Ectodermal cell (in vitro differentiated cells): ENCODE data around the gene TRPM6. TPM values are rescaled to one million over a fixed set of nuclear protein-coding genes. Genes with fewer than 3 reads are reported as not detected.
"Not testable (repeated sequence)": the region's sequence is repeated elsewhere in the genome, so short reads cannot be mapped to it uniquely, and the experiment has no call there.

Experiments
- H3K27ac ChIP-seq: 2 replicates; pipeline ENCODE4 v1.7.0; 2013; ENCODE audit warnings: mild to moderate bottlenecking, low read depth, low read length; ENCODE audit not compliant: insufficient read depth, poor library complexity, severe bottlenecking
- H3K27me3 ChIP-seq: 2 replicates; pipeline ENCODE4 v1.7.0; 2013; ENCODE audit warnings: mild to moderate bottlenecking, low read length; ENCODE audit not compliant: insufficient read depth, control insufficient read depth, poor library complexity, severe bottlenecking
- H3K36me3 ChIP-seq: one replicate; pipeline ENCODE4 v1.7.0; 2013; ENCODE audit warnings: low read length; ENCODE audit not compliant: control insufficient read depth, insufficient read depth
- H3K4me1 ChIP-seq: one replicate; pipeline ENCODE4 v1.7.0; 2013; ENCODE audit warnings: low read length; ENCODE audit not compliant: control insufficient read depth, insufficient read depth
- H3K4me3 ChIP-seq: 2 replicates; pipeline ENCODE4 v1.7.0; 2013; ENCODE audit warnings: low read depth, low read length, control low read depth; ENCODE audit not compliant: insufficient read depth
- H3K9me3 ChIP-seq: 2 replicates; pipeline ENCODE4 v1.7.0; 2013; ENCODE audit warnings: mild to moderate bottlenecking, low read length, moderate library complexity; ENCODE audit not compliant: control insufficient read depth
- WGBS, 2 experiments: methylation state at CpG; one replicate each; pipeline ENCODE4 v1.1.7; 2013; ENCODE audit warnings: missing lambda C conversion rate in 2 of 2; 5-methylcytosine and 5-hydroxymethylcytosine counted together
- polyA plus RNA-seq, 4 experiments: library from polyadenylated mRNA; stranded (reverse); fragments of 50-300 nt; gene quantifications; one replicate each; pipeline ENCODE4 v1.2.3, GENCODE V29; 2013

The TRPM6 gene, protein sequence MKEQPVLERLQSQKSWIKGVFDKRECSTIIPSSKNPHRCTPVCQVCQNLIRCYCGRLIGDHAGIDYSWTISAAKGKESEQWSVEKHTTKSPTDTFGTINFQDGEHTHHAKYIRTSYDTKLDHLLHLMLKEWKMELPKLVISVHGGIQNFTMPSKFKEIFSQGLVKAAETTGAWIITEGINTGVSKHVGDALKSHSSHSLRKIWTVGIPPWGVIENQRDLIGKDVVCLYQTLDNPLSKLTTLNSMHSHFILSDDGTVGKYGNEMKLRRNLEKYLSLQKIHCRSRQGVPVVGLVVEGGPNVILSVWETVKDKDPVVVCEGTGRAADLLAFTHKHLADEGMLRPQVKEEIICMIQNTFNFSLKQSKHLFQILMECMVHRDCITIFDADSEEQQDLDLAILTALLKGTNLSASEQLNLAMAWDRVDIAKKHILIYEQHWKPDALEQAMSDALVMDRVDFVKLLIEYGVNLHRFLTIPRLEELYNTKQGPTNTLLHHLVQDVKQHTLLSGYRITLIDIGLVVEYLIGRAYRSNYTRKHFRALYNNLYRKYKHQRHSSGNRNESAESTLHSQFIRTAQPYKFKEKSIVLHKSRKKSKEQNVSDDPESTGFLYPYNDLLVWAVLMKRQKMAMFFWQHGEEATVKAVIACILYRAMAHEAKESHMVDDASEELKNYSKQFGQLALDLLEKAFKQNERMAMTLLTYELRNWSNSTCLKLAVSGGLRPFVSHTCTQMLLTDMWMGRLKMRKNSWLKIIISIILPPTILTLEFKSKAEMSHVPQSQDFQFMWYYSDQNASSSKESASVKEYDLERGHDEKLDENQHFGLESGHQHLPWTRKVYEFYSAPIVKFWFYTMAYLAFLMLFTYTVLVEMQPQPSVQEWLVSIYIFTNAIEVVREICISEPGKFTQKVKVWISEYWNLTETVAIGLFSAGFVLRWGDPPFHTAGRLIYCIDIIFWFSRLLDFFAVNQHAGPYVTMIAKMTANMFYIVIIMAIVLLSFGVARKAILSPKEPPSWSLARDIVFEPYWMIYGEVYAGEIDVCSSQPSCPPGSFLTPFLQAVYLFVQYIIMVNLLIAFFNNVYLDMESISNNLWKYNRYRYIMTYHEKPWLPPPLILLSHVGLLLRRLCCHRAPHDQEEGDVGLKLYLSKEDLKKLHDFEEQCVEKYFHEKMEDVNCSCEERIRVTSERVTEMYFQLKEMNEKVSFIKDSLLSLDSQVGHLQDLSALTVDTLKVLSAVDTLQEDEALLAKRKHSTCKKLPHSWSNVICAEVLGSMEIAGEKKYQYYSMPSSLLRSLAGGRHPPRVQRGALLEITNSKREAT (N-terminal part only)
- not detected for polyA plus RNA-seq (2013, experiment 1 of 4)
- 0.04 TPM for polyA plus RNA-seq (2013, experiment 2 of 4)
- polyA plus RNA-seq (2013, experiment 3 of 4) = 0.05 TPM
- polyA plus RNA-seq (2013, experiment 4 of 4) = not detected

DNA sequence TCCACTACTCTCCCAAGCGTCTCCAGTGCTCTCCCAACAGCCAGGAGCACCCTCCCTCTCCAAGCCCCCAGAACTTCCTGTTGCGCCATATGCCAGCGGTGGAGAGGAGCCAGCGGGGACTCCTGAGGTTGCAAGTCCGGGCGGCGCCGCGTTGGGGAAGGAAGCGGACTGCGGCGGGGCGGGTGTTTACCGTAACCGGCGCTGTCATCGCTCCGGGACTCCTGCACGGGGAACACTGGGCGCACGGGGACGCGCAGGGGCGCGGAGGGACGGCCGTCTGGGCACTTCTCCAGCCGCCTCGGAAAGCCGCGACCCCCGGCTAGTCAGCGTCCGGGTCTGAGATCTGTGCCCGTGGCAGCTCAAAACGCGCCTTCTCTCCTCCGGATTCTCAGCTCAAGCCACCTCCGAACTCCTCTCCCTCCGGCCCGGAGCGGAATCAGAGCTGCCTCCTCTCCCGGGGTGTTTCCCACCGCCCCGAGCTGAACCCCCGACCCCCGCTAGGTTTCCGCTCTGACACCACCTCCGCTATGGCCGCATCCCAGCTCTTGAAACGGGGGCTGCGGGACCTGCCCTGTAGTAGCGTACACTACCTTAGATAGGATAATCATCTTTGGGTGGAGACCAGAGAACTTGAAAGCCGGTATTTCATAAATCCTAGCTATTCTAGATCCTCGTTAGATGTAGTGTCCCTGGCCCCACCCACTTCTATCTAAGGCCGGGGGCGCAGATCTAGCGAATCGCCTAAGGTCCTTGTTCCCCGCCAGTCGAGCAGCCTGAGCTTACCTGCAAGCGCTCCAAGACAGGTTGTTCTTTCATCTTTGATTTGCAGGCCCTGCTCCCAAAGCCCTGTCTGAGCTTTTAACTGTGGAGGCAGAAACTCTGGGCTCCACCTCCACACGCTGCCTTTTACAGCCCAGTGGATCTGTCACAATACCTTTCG lies at the start of gene TRPM6:
Gene TRPM6 (minus strand): TSS at position 881 of the 940 bp plus-strand sequence. CDS start 65 bp downstream, at position 816.
- Histone ChIP-seq H3K27ac (no peak within 1 kb of the TSS), H3K27me3 (peaks cover 28% of the 10 kb centered on the region), H3K4me3 (peak within 1 kb of the TSS; percentile 49), H3K4me1 (no peaks in the 10 kb centered on the region), H3K36me3 (no peaks in the 10 kb centered on the region), H3K9me3 (no peaks in the 10 kb centered on the region)
- 2% methylated on average over 64 of the region's 64 CpGs for WGBS, 2 experiments

DNA sequence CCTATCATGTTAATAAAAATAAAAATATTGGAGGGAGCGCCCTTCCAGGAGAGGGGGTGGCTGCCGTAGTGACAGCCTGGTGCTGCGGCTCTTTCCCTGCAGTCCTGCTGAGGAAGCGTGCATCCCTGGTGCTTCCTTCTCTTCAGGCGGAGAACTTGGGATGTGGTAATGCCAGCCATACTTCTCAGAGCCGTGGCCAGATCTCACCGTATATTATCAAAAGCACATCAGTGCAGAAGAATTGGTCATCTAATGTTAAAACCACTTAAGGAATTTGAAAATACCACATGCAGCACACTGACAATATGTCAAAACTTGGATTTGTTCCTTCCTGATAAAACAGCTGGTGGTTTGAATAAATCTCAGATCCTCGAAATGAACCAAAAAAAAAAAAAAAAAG lies 47.3 kb upstream of the TRPM6 start:
- no peaks in the 10 kb centered on the region for H3K4me1 ChIP-seq
- no peaks in the 10 kb centered on the region for H3K36me3 ChIP-seq
- no peaks in the 10 kb centered on the region for H3K9me3 ChIP-seq
- 91 to 96% methylated on average over 8 of the region's 8 CpGs for WGBS, 2 experiments
- H3K27me3 ChIP-seq = no peaks in the 10 kb centered on the region
- no peak overlapping the region for H3K4me3 ChIP-seq
- no peak overlapping the region for H3K27ac ChIP-seq

DNA sequence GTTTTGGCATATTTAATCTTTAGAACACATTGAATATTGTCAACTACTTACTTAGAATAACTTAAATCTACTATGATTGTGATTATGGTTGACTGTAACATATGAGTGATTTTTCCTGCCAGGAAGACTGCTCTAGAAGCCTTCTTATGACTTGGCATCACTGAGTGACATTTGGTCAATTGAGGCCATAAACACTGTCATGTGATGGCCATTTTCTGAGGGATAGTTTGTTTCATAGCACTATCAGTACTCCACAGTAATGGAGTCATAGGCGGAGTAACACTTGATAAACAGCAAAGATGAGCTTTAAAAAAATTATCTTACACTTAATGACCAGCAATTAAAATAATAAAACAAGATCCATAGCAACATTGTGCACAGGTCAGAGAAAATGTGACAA lies 34.0 kb upstream of the TRPM6 start:
- no peaks in the 10 kb centered on the region for H3K27me3 ChIP-seq
- H3K36me3 ChIP-seq = no peaks in the 10 kb centered on the region
- no peak overlapping the region for H3K4me3 ChIP-seq
- 86 to 93% methylated on average over 1 of the region's 1 CpG for WGBS, 2 experiments
- no peak overlapping the region for H3K27ac ChIP-seq
- no peaks in the 10 kb centered on the region for H3K4me1 ChIP-seq
- no peaks in the 10 kb centered on the region for H3K9me3 ChIP-seq

DNA sequence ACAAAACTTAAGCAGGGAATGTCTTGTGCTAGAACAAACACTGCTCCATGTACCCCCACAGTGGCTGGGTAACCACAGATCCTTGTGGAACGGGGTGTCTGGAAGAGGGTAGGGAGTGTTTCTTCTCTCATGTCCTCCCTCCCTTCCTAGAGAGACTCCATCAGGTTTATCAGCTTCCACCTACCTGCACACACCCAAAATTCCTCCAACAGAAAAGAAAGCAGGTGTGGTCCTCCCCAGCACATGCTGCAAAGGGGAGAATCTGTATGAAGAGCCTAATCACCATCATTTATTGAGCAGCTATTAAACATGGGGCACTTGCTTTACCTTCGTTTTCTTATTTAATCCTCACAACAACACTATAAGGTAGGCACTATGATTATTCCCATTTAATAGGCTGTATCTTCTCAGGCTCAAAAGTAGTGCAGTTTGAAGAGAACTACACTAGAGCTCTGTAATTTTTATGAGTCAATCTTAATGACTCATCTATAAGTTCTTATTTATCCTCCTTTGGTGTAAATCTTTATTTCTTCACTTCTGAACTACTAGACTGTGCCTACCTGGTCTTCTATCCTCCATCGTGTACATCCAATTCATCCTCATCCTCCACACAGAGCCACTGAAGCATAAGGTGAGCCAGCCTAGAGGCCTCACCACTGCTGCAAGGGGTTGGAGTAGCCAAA lies 33.4 kb upstream of the TRPM6 start:
- H3K27me3 ChIP-seq = no peaks in the 10 kb centered on the region
- WGBS, 2 experiments = 92 to 94% methylated on average over 2 to 3 of the region's 3 CpGs
- no peaks in the 10 kb centered on the region for H3K9me3 ChIP-seq
- no peaks in the 10 kb centered on the region for H3K4me1 ChIP-seq
- H3K4me3 ChIP-seq = no peak overlapping the region
- no peak overlapping the region for H3K27ac ChIP-seq
- H3K36me3 ChIP-seq = no peaks in the 10 kb centered on the region

DNA sequence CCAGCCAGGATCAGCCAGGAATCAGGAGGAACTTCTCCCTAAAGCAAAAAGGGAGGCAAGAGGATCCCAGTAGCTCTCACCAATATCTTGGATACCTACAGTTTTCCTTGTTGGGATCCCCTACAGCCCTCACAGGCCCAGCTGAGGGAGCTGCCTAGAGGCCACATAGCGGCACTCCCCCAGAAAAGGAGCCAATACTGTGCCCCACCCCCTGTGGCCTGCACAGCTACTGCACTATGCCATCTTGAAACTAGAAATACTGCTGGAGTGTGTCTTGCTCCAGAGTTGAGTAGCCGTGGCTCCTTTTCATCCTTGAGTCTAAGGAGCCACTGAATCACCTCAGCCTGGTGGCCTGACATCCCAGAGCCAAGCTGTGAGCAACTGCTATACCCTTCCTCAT lies 22.3 kb upstream of the TRPM6 start:
- Histone ChIP-seq H3K36me3 (no peaks in the 10 kb centered on the region), H3K27ac (no peak overlapping the region), H3K9me3 (peaks cover 2% of the 10 kb centered on the region), H3K4me3 (no peak overlapping the region), H3K27me3 (no peaks in the 10 kb centered on the region), H3K4me1 (no peaks in the 10 kb centered on the region)
- 89 to 95% methylated on average over 2 of the region's 2 CpGs for WGBS, 2 experiments

DNA sequence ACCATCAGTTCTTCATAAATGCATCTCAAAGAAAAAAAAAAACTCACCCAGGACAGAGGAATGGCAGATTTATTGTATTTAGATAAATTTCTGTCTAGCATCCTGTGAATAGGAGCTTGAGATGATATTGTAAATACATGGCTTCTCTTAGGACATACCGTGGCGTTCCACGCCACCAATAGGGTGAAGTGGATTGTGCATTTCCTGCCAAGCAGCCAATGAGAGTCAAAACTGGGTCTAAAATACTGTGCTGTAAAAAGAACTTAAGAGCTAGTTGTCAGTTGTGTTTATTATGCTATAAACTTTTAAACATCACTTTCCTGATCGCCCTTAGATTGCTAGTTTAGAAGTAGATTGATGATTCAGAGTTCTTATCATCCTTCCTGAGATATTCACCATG lies 20.9 kb upstream of the TRPM6 start:
- peaks cover 2% of the 10 kb centered on the region for H3K9me3 ChIP-seq
- no peaks in the 10 kb centered on the region for H3K36me3 ChIP-seq
- H3K4me1 ChIP-seq = no peaks in the 10 kb centered on the region
- H3K27ac ChIP-seq = no peak overlapping the region
- H3K4me3 ChIP-seq = no peak overlapping the region
- WGBS, 2 experiments = 91 to 97% methylated on average over 3 to 4 of the region's 4 CpGs
- no peaks in the 10 kb centered on the region for H3K27me3 ChIP-seq

DNA sequence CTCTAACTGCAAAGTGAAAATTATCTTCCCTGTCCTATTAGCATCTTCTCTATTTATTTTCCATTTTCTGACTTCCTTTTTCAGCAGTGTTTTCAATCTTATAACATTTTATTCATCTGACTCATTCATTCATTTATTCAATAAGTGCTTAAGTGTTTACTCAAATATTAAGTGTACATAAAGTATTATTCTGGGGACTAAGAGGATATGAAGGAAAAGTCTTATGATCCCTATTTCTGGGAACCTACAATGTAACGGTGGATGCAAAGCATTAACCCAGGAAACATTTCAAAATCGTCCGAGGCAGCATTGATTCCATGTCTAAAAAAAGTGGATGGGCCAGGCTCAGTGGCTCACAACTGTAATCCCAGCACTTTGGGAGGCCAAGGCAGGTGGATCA lies 19.4 kb upstream of the TRPM6 start:
- Histone ChIP-seq H3K4me3 (no peak overlapping the region), H3K27me3 (no peaks in the 10 kb centered on the region), H3K36me3 (no peaks in the 10 kb centered on the region), H3K4me1 (no peaks in the 10 kb centered on the region), H3K27ac (no peak overlapping the region), H3K9me3 (peaks cover 2% of the 10 kb centered on the region)
- 89 to 96% methylated on average over 3 of the region's 3 CpGs for WGBS, 2 experiments

DNA sequence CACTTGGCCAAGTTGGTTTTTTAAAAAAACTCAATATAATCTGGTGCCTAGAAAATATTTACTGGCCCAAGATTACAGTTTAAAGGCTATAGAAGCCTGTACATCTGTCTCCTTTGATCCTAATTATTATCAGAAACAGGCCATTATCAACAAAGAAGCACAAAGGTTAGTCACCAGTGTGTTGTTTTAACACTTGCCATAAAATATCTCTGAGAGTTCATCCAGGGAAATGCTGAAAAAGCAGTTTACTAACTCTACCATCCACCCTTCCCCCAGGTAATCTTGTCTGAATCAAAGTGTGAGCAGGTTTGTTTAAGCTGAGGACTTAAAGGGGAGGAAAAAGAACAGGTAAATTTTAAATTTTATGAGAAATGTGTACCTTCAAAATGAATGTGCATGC lies 13.3 kb upstream of the TRPM6 start:
- Histone ChIP-seq H3K27ac (no peak overlapping the region), H3K36me3 (no peaks in the 10 kb centered on the region), H3K9me3 (no peaks in the 10 kb centered on the region), H3K4me1 (no peaks in the 10 kb centered on the region), H3K27me3 (no peaks in the 10 kb centered on the region), H3K4me3 (no peak overlapping the region)

DNA sequence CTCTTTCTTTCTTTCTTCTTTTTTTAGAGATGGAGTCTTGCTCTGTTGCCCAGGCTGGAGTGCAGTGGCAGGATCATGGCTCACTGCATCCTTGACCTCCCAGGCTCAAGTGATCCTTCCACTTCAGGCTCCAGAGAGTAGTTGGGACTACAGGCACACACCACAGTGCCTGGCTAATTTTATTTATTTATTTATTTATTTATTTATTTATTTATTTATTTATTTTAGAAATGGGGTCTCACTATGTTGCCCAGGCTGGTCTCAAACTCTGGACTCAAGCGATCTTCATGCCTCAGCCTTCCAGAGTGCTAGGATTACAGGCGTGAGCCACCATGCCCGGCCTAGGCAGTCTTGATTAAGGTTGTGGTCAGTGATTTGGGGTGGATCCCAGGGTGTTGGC lies 728 bp upstream of the TRPM6 start:
- H3K27me3 ChIP-seq = peaks cover 28% of the 10 kb centered on the region
- H3K36me3 ChIP-seq, H3K4me1 ChIP-seq, H3K4me3 ChIP-seq, H3K27ac ChIP-seq, H3K9me3 ChIP-seq: not testable (repeated sequence)
- WGBS, 2 experiments = 88 to 92% methylated on average over 3 of the region's 3 CpGs
